Measurements from ENCODE around the gene ZBTB18.

Gene ZBTB18

GRCh38 chr1:244053831-244054230, 2.7 kb downstream of the ZBTB18 start:
- DNase-seq (ENCODE audit: low read depth in 1 of 2, low spot score in 1 of 2): no peak
- H3K27ac ChIP-seq (replicated peaks): no peak overlapping the region
- H3K27me3 ChIP-seq (ENCODE audit: insufficient read depth, poor library complexity, severe bottlenecking): no peaks in the 10 kb centered on the region
- no peak for TF ChIP-seq REST (IDR thresholded peaks at IDR 0.05; ENCODE audit: insufficient replicate concordance, low read depth)
- TF ChIP-seq CTCF (IDR thresholded peaks at IDR 0.05; ENCODE audit: insufficient read depth, low read length): no peak
- no peak for TF ChIP-seq SPI1 (IDR thresholded peaks at IDR 0.05; ENCODE audit: borderline replicate concordance, low read depth)
- no peak for TF ChIP-seq POLR2AphosphoS5 (IDR thresholded peaks at IDR 0.05; ENCODE audit: low read depth)
- no peak for TF ChIP-seq GABPA (IDR thresholded peaks at IDR 0.05; ENCODE audit: low read depth)
- H3K4me3 ChIP-seq (replicated peaks; ENCODE audit: insufficient read depth, low read length): no peak overlapping the region

GRCh38 chr1:244054247-244054923, 3.3 kb downstream of the ZBTB18 start:
- no peak overlapping the region for H3K4me3 ChIP-seq (replicated peaks; ENCODE audit: insufficient read depth, low read length)
- no peak overlapping the region for H3K27ac ChIP-seq (replicated peaks)
- H3K27me3 ChIP-seq (ENCODE audit: insufficient read depth, poor library complexity, severe bottlenecking): no peaks in the 10 kb centered on the region
- DNase-seq (ENCODE audit: low read depth in 1 of 2, low spot score in 1 of 2): no peak
- TF ChIP-seq GABPA (IDR thresholded peaks at IDR 0.05; ENCODE audit: low read depth) (no peak), CTCF (IDR thresholded peaks at IDR 0.05; ENCODE audit: insufficient read depth, low read length) (no peak), REST (IDR thresholded peaks at IDR 0.05; ENCODE audit: insufficient replicate concordance, low read depth) (no peak), POLR2AphosphoS5 (IDR thresholded peaks at IDR 0.05; ENCODE audit: low read depth) (no peak), SPI1 (IDR thresholded peaks at IDR 0.05; ENCODE audit: borderline replicate concordance, low read depth) (no peak)

- Histone ChIP-seq H3K27ac (replicated peaks) (no peak overlapping the region), H3K4me3 (replicated peaks; ENCODE audit: insufficient read depth, low read length) (no peak overlapping the region), H3K27me3 (ENCODE audit: insufficient read depth, poor library complexity, severe bottlenecking) (no peaks in the 10 kb centered on the region)
- TF ChIP-seq CTCF (IDR thresholded peaks at IDR 0.05; ENCODE audit: insufficient read depth, low read length): no peak
- TF ChIP-seq POLR2AphosphoS5 (IDR thresholded peaks at IDR 0.05; ENCODE audit: low read depth): no peak
- no peak for TF ChIP-seq SPI1 (IDR thresholded peaks at IDR 0.05; ENCODE audit: borderline replicate concordance, low read depth)
- TF ChIP-seq GABPA (IDR thresholded peaks at IDR 0.05; ENCODE audit: low read depth): no peak
- no peak for TF ChIP-seq REST (IDR thresholded peaks at IDR 0.05; ENCODE audit: insufficient replicate concordance, low read depth)
- no peak for DNase-seq (ENCODE audit: low read depth in 1 of 2, low spot score in 1 of 2)
Measured at GRCh38 chr1:244054924-244055263, 3.8 kb downstream of the ZBTB18 start.
